ENCODE results near the gene ISL2. TPM values are rescaled to one million over a fixed set of nuclear protein-coding genes. Genes with fewer than 3 reads are reported as not detected.

ISL2 gene
- polyA plus RNA-seq, 1 experiment, result 7.7 TPM

DNA sequence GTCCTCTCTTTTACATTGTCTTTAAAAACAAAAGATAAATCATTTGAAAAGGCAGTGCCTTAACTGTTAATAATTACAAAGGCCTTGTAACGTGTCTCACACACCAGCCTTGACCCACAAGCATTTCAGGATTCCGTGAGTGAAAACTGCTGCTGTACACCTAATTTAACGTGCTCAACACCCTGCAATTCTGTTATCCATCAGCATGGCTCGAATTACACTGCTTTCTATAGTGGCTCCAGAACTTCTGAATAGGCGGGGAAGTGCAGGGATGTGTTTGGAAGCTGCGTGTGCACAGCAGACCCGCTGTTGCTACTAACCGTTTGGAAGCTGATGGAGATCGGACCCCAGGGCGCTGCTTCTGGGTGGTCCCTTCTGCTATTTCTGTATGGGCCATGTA is 15.4 kb upstream of the ISL2 start:
- Histone ChIP-seq H3K36me3 (ENCODE audit: control insufficient read depth, insufficient read depth, low read length) (no peaks in the 10 kb centered on the region), H3K4me3 (ENCODE audit: low read depth, low read length) (no peak overlapping the region), H3K27me3 (ENCODE audit: control insufficient read depth, insufficient read depth, low read length) (no peaks in the 10 kb centered on the region; the same call in 1 of the 2 replicates)
- TF ChIP-seq, protein P1, sequence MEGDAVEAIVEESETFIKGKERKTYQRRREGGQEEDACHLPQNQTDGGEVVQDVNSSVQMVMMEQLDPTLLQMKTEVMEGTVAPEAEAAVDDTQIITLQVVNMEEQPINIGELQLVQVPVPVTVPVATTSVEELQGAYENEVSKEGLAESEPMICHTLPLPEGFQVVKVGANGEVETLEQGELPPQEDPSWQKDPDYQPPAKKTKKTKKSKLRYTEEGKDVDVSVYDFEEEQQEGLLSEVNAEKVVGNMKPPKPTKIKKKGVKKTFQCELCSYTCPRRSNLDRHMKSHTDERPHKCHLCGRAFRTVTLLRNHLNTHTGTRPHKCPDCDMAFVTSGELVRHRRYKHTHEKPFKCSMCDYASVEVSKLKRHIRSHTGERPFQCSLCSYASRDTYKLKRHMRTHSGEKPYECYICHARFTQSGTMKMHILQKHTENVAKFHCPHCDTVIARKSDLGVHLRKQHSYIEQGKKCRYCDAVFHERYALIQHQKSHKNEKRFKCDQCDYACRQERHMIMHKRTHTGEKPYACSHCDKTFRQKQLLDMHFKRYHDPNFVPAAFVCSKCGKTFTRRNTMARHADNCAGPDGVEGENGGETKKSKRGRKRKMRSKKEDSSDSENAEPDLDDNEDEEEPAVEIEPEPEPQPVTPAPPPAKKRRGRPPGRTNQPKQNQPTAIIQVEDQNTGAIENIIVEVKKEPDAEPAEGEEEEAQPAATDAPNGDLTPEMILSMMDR (IDR thresholded peaks at IDR 0.05; ENCODE audit: insufficient read depth, low read depth, low read length), result no peak
- ChIA-PET POLR2A (no interaction called here), CTCF (interaction anchor here (1.8 kb wide), 1 partner anchor 9 kb away, joined by 8 read pairs; no protein-coding TSS in a partner anchor)
- DNase-seq (ENCODE audit: low read depth), result no peak

DNA sequence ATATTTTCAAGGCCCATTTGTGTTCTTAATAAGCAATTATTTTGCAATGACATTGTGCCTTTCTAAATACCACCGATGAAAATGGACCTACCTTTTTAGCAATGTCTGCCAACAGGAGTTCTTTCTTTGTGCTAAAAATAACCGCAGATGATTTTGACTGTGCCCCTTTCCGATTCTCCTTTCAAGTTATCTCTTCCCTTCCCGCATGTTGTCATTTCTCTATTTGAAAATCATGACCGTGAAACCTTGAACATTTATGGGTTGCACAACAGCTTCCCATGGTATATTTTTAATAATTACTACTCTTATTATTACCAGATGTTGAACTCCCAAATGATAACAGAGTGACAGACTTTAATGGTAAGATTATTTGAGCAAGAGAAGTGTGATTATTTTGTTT is 15.0 kb upstream of the ISL2 start:
- H3K4me3 ChIP-seq (ENCODE audit: low read depth, low read length), result no peak overlapping the region
- no peaks in the 10 kb centered on the region; the same call in 1 of the 2 replicates for H3K27me3 ChIP-seq (ENCODE audit: control insufficient read depth, insufficient read depth, low read length)
- no peaks in the 10 kb centered on the region for H3K36me3 ChIP-seq (ENCODE audit: control insufficient read depth, insufficient read depth, low read length)
- ChIA-PET CTCF (interaction anchor here (1.8 kb wide), 1 partner anchor 9 kb away, joined by 8 read pairs; no protein-coding TSS in a partner anchor), POLR2A (no interaction called here)
- TF ChIP-seq, protein P1 (IDR thresholded peaks at IDR 0.05; ENCODE audit: insufficient read depth, low read depth, low read length), result no peak
- no peak for DNase-seq (ENCODE audit: low read depth)

DNA sequence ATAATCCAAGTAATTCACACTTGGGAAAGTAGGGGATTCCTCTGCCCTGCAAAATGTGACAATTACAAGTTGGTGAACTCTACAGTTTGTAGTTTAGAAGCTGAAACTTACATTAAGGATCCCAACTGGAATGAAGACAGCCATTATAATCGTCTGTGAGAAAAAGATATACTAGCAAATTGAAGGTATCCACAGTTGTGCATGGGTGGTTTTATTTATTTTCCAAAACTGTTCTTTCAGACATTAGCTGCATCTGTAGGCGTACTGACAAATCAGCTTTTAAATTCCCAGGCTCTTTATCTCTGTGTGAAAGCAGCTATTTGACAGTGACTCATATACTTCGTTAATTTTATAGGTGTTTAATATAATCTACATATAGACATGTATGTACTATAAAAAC is 12.5 kb upstream of the ISL2 start:
- no peaks in the 10 kb centered on the region; the same call in 1 of the 2 replicates for H3K27me3 ChIP-seq (ENCODE audit: control insufficient read depth, insufficient read depth, low read length)
- H3K36me3 ChIP-seq (ENCODE audit: control insufficient read depth, insufficient read depth, low read length), result no peaks in the 10 kb centered on the region
- CTCF ChIA-PET, result interaction anchor here (0.7 to 1.8 kb wide), 4 partner anchors 9 to 133 kb away, joined by 3 to 6 read pairs (median 4); no protein-coding TSS in a partner anchor
- POLR2A ChIA-PET, result no interaction called here
- no peak for DNase-seq (ENCODE audit: low read depth)
- H3K4me3 ChIP-seq (ENCODE audit: low read depth, low read length), result no peak overlapping the region
- TF ChIP-seq, protein P1 (IDR thresholded peaks at IDR 0.05; ENCODE audit: insufficient read depth, low read depth, low read length), result no peak

DNA sequence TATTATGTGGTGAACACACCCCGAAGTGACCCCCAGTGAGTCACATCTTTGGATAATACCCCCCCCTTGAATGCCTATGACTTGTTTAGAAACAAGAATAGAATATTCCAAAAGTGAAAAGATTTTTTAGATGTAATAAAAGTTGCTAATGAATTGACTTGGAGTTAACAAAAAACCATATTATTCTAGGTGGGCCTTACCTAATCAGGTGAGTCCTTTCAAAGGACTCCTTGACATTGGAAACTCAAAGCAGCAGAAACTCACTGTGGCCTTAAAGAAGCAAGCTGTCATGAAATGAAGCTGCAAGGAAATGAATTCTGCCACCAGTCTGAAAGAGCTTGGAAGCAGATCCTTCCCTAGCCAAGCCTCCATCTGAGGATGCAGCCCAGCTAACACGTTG is 10.9 kb upstream of the ISL2 start:
- DNase-seq (ENCODE audit: low read depth), result no peak
- CTCF ChIA-PET, result interaction anchor here (0.9 kb wide), 1 partner anchor 90 kb away, joined by 5 read pairs; no protein-coding TSS in a partner anchor
- POLR2A ChIA-PET, result no interaction called here
- TF ChIP-seq, protein P1 (IDR thresholded peaks at IDR 0.05; ENCODE audit: insufficient read depth, low read depth, low read length), result no peak
- Histone ChIP-seq H3K4me3 (ENCODE audit: low read depth, low read length) (no peak overlapping the region), H3K27me3 (ENCODE audit: control insufficient read depth, insufficient read depth, low read length) (no peaks in the 10 kb centered on the region; the same call in 1 of the 2 replicates), H3K36me3 (ENCODE audit: control insufficient read depth, insufficient read depth, low read length) (no peaks in the 10 kb centered on the region)

DNA sequence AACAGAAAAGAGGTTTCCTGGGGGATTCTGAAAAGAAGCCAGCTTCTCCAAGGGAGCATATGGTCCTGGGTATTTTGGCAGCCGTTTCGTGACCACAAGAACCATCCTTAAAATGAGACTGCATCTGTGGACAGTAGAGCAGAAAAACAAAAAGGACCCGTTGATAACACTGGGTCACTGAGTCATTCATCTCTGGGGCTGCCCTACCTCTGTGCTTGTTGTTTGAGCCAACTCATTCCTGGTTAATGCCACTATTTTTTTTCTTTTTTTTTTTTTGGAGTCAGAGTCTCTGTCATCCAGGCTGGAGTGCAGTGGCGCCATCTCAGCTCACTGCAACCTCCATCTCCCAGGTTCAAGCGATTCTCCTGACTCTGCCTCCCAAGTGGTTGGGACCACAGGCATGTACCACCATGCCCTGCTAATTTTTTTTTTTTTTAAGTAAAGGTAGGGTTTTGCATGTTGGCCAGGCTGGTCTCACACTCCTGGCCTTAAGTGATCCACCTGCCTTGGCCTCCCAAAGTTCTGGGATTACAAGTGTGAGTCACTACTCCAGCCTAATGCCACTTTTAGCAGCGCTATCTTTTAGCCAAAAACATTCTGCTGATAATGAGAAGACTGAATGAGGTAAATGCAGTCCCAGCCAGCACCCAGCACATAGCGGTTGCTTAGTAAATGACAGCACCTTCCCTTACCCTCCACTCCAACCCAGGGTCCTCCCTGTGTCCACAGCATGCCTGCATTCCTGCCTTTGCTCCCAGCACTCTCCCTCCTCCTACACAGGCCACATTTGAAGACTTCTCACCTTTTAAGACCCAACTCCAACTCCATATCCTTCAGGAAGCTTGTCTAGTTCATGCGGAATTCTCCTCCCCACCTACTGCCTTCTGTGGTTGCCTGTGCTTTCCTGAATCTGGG is 9.1 kb upstream of the ISL2 start:
- POLR2A ChIA-PET, result no interaction called here
- DNase-seq (ENCODE audit: low read depth), result no peak
- CTCF ChIA-PET, result interaction anchor here (0.9 to 4.2 kb wide), 4 partner anchors 10 to 141 kb away, joined by 4 to 32 read pairs (median 19); no protein-coding TSS in a partner anchor
- TF ChIP-seq, protein P1 (IDR thresholded peaks at IDR 0.05; ENCODE audit: insufficient read depth, low read depth, low read length), result no peak
- Histone ChIP-seq H3K36me3 (ENCODE audit: control insufficient read depth, insufficient read depth, low read length) (no peaks in the 10 kb centered on the region), H3K4me3 (ENCODE audit: low read depth, low read length) (no peak overlapping the region), H3K27me3 (ENCODE audit: control insufficient read depth, insufficient read depth, low read length) (no peaks in the 10 kb centered on the region; the same call in 1 of the 2 replicates)
